DMS 273 (cell line): ENCODE results near the gene WBP1L.
"Not testable (repeated sequence)": the region's sequence is repeated elsewhere in the genome, so short reads cannot be mapped to it uniquely, and the experiment has no call there.

ENCODE experiments used
- DNase-seq: peaks from one replicate; lab custom pipeline; 2025; ENCODE audit not compliant: unreplicated experiment; lab: John Stamatoyannopoulos, UW

WBP1L gene

DNA sequence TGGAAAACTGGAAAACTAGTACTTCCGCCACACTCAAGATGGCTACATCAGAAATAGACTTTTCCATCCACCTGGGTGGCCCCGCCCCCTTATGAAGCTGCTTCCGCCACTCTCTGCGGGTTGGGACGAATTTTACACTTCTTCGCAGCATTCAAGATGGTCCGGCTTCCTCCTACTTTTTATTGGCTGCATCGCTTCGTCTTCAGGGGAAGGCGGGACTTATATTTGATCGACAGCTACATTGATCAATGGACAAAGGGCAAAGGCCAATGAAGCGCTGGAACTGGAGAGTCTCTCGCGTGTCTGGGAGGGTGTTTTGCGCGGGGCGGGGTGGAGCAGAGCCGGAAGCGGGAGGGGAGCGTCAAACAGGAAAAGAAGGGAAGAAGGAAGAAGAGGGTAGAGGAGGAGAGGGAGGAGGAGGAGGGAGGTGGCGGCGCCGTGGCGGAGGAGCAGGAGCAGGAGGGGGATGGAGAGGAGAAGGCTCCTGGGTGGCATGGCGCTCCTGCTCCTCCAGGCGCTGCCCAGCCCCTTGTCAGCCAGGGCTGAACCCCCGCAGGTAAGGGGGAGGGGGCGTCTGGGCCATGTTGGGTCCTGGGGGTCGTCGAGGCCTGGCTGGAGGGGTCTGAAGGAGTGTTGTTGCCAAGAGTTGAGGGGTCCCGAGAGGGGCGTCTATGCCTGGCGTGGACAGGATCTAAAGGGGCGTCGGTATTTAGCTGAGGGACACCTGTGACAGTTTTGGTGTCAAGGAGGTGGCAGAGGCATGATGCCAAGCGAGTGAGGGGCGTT lies at the start of gene WBP1L:
WBP1L (plus strand) TSS at position 361 of the 786 bp plus-strand sequence; CDS start at position 467, 106 bp downstream.
- peak; percentile 98 for DNase-seq

DNA sequence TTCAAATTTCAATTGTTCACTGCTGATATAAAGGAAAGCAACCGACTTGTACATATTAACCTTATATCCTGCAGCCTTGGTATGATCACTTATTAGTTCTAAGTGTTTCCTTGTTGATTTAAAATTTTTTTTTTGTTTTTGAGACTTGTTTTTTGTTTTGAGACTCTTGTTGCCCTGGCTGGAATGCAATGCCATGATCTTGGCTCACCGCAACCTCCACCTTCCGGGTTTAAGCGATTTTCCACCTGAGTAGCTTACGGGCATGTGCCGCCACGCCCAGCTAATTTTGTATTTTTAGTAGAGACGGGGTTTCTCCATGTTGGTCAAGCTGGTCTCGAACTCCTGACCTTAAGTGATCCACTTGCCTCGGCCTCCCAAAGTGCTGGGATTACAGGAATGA lies 48.3 kb upstream of the WBP1L start:
- not testable (repeated sequence) for DNase-seq

DNA sequence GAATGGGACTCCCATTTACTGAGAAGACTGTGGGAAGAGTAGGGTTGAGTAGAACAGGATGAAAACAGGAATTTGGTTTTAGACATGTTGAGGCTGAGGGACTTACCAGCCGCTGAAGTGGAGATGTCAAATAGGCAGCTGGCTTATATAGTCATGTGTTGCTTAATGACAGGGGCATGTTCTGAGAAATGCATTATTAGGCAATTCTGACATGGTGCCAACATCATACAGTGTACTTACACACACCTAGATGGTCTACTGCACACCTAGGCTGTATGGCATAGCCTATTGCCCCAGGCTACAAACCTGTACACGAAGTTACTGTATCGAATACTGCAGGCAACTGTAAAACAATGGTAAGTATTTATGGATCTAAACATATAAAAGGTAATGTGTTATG lies 47.0 kb upstream of the WBP1L start:
- DNase-seq: no peak

DNA sequence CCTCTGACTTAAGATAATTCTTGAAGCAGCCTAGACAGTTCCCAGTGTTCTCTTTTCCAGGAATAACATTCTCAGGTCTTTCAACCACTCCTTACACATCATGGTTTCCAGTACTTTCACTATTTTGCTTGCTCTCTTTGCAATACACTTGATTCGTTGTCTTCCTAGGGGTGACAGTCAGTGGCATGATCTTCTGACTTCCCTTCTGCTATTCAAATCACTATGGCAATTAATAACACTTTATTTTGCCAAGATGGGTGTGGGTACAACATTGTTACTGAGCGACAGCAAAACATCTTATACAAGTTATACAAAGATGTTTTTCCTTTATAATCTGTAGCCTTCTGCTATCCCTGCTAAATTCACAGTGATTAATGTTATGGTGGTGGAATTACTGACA lies 44.9 kb upstream of the WBP1L start:
- no peak for DNase-seq

DNA sequence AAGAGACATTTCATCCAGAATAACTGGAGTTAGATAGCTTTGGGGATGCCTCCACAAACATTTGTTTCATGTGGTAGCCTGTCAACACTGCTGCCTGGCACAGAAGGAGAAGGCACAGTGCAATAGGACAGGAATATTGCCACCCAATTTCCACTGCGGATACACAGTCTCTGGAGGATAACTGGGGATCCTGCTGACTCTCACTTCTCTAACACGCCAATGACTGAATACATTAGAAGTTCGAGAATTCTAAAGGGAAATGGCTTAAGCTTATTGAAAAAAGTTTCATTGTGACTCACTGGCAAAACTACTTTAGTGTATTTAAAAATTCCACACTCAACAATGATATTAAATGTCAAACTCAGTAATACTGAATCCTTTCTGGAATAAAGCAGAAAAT lies 42.5 kb upstream of the WBP1L start:
- DNase-seq: no peak

DNA sequence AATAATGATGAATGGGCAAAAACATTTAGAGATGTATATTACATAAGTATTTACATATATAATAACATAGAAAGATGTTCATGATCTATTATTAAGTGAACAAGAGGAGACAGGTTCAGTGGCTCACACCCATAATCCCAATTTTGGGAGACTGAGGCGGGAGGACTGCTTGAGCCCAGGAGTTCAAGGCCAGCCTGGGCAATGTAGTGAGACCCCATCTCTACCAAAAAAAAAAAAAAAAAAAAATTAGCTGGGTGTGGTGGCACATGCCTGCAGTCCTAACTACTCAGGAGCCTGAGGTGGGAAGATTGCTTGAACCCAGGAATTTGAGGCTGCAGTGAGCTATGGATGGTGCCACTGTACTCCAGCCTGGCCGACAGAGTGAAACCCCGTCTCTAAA lies 42.0 kb upstream of the WBP1L start:
- DNase-seq: no peak

DNA sequence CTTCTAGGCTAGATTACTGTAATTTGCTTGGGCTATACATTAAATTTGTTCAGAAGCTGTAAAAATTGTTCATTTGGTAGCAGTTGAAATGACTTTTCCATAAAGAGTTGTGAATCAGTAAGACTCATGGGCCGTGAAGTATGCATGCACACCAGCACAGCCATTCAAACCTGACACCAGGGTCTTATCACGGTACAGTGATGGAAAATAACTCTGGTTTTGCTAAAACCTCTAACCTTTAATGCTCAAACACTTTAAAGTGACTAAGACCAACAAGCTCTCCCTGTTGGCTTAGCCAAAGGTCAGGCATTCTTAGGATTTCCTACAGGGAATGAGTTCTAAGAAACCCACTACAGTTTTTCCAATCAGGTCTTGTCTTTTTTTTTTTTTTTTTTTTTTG lies 41.0 kb upstream of the WBP1L start:
- DNase-seq: no peak

DNA sequence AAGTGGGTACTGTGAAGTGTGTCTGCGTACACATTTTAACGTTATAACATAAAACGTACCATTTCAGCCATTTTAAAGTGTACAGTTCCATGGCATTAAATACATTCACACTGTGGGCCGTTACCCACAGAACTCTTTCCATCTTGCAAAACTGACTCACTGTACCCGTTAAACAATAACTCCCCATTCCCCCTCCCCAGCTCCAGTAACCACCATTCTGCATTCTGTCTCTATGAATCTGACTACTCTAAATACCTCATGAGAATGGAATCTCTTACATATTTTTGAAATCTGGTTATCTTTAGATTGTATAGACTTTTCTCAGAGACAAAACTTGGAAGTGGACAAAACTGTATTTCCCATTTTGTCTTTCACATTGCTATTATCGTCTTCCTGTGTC lies 38.8 kb upstream of the WBP1L start:
- no peak for DNase-seq

DNA sequence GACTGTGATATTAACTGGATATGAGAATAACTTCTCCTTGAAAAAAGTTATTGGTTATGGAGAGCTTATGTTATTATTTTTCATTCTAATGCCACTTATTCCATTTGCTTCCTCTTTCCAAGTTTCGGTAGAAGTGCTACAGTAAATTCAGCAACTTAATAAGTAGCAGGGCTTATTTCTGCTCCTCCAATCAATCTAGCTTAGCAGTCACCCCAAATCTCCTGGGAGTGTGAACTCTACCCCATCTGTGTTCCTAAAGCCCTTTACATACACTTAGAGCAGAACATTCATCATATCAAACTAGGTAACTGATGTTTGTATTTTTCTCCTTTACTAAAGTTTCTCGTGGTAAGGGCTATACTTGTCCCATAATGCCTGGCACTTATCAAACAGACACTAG lies 38.2 kb upstream of the WBP1L start:
- no peak for DNase-seq

DNA sequence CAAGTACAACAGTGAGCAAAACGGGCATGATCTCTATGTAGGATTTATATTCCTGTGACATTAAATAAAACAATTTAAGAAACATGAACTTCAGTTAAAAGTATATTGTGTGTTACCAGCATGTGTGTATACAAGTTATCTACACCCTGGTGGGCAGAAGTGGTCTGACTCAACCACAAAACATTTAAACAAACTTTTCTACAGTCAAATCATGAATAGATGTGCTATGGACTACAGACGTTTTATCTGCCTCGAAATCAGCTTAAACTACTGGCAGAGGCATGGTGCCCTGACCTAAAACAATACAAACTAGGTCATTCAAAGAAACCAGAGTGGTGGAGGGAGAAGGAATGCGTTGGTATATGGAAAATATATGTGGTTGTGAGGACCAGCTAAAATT lies 33.1 kb upstream of the WBP1L start:
- peak; percentile 8 for DNase-seq

DNA sequence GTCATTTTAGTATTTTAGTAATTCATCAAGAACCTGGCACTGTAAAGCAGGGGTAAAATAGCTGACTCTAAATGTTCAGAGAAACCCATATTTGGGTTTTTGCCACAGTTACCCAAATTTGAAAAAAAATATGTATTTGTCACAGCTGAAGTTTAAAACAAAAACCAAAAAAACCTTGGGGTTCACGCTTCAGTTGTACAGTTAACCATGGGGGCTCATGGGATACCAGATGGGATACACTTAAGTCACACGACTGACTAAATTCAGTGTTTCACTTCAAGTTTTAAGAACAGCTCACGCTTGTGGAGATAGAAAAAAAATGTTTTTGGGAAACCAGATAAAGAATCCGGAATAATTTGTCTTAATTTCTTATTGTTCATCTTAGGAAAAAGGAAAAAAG lies 31.7 kb upstream of the WBP1L start:
- no peak for DNase-seq

DNA sequence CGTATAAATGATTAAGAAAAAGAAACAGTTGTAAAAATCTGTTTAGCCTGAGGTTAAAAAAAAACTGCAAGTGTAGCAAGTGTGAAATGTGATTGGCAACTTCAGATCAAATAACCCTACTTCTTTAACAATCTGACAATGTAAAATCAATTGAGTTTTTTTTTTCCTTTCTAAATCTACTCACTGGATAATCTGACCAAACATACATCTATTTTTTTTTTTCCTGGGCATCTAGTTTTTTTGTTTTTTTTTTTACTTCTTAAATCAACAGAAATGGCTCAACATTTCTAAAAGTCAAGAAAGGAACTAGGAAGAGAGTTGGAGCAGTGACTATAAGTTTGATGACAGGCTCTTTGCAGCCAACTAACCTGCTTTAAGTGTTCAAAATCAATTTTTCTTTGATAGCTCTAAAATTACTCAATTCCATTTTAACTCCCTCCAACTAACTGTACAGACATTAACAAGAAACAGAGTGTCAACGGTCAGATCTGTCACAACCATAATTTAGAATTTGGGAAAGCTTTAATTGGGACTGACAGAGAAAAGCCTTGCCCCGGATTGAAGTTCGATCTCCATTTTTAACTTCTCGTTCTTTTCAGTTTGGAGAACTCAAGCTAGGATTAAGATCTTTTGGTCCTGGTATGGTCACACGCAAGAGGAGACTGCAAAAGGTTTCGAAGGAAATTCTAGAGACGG lies 30.8 kb upstream of the WBP1L start:
- peak; percentile 37 for DNase-seq

DNA sequence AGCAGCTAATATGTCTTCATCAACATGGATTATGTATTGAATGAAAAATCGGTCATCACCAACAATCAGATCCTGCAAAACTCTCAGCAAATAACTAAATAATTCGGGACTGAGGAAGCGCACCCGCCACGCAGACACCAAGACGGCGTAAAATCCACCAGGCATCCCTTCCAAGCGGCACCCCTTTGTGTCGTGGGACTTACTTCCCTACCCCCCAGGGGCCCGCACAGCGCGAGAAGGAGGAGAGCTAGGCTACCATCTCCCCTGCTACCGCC lies 30.3 kb upstream of the WBP1L start:
- DNase-seq: no peak

DNA sequence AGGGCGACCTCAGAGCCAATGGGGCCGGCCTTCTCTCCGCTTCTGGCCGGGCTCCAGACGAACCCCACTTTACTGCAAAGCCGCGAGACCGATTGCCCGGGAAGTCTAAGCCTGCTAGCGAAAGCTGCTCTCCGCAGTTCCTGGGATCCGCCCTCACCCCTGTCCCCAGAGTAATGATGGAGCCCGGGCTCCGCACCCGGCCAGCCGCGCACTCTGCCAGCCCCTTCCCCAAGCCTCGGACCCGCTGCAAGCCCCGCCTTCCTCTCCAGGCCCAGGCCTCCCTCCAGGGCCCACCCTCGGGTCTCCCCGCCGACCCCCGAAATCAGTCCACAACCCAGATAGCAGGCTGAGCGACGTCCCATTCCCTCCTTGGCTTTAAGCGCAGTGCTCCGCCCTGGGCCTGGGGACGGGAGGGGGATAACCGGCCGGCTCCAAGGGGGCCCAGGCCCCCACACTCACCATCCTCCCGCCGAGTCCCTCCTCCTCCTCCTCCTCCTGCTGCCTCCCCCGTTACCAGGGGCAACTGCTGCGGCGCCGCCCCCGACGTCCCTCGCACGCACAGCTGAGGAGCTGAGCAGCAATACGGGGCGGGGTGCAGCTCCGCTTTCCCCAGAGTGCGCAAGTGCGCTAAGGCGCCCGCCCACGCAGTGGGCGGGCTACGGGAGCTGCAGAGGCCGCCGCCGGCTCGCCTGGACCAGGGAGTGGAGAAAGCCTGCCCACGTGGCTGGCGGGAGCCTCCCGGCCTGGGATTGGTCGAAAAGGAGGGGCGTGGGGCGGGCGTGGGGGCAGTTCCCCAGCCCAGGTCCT lies 29.7 kb upstream of the WBP1L start, which contains the start of gene ARL3:
ARL3 (minus strand) TSS at position 584 of the 807 bp plus-strand sequence; CDS start at position 462, 122 bp downstream.
- peak; percentile 99 for DNase-seq

DNA sequence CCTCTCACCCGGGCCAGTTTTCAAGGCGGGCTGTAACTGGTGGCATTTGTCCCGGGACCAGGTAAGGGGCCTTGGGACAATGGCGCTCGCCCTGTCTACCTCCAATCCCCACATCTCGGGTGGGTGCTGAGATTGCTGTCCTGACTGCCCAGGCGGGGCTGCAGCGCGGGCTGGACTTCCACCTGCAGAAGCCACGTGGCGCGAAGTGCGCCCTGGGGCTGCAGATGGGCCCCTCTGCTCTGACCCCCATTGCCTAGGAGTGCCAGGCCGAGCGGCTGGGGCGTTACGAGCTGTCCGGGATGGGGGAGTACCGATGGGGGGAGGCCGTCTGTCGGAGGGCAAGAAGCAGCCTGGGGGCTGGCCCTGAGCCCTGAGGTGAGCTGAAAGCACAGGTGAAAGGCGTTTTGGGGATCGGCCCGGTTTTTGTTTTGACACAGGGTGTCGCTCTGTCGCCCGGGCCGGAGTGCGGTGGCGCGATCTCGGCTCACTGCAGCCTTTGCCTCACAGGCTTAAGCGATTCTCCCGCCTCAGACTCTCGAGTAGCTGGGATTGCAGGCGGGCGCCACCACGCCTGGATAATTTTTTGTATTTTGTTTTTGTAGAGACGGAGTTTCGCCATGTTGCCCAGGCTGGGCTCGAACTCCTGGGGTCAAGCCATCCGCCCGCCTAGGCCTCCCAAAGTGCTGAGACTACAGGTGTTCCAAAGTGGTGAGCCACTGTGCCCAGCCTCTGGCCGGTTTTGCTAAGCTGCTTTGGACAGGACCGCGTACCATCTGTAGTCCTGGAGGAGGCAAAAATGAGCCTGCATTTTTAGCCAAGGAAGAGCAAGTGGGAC lies 28.9 kb upstream of the WBP1L start, which contains the start of gene SFXN2:
SFXN2 (plus strand) TSS at position 16 of the 835 bp plus-strand sequence. CDS start 12,001 bp downstream, outside the sequence.
- DNase-seq: peak; percentile 61

DNA sequence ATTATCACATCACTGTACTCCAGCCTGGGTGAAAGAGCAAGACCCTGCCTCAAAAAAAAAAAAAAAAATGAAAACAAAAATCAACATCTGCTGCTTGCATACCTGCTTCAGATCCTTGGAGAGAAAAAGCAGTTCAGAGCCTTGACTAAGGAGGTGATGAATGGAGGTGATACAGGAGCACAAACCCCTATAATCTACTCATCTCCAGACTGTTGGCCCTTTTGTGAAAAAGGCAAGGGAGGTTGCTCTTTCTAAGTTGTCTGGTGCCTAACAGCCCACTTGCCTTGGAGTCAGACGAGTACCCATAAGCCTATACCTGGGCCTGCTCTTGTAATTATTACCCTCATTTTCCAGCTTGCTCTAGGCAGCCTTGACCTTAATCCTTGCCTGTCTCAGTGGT lies 27.9 kb upstream of the WBP1L start:
- no peak for DNase-seq

DNA sequence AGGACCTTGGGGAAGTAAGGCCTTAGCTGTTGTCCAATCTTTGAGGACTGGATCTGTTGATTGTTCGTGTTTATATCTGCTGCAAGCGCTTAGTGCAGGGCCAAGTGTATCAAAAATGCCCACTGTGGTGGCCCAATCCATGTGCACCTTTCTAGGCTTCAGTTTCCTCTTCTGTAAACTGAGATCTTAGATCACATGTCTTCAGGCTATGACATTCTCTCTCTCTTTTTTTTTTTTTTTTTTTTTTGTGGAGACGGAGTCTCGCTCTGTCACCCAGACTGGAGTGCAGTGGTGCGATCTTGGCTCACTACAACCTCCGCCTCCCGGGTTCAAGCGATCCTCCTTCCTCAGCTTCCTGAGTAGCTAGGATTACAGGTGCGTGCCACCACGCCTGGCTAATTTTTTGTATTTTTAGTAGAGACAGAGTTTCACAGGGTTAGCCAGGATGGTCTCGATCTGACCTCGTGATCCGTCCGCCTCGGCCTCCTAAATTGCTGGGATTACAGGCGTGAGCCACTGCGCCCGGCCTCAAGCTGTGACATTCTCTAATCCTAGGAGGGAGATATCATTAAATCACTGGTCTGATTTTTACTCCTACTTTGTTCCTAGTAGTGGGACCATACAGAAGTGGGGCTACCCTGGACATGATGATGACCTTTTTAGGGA lies 26.7 kb upstream of the WBP1L start:
- not testable (repeated sequence) for DNase-seq

DNA sequence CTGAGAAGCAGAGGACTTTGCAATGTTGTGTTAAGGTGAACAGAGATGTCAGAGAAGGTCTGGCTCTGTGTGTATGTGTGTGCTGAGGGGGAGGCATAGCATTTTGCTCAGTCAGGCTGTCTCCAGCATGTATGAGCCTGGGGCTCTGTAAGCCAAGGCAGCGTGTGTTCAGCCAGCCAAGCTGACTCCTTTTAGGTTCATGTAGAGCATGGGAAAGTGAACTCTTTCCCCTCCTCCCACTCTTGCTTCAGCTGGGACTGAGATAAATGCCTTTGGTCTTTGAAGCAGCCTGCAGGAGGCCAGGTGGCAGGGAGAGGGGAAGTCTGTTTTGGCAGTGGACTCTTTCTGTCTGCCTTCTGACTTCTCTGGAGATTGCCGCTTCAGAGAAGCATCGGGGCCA lies 25.5 kb upstream of the WBP1L start:
- DNase-seq: peak; percentile 58

DNA sequence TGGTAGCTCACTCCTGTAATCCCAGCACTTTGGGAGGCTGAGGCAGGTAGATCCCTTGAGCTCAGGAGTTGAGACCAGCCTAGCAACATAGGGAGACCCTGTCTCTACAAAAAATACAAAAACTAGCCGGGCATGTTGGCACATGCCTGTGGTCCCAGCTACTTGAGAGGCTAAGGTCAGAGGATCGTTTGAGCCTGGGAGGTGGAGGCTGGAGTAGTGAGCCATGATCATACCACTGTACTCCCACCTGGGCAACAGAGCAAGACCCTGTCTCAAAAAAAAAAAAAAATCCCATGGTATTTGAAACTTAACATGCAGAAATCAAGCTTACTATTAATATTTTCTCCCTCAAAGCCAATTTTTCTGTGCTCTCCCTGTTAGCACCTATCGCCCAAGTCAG lies 23.4 kb upstream of the WBP1L start:
- no peak for DNase-seq

DNA sequence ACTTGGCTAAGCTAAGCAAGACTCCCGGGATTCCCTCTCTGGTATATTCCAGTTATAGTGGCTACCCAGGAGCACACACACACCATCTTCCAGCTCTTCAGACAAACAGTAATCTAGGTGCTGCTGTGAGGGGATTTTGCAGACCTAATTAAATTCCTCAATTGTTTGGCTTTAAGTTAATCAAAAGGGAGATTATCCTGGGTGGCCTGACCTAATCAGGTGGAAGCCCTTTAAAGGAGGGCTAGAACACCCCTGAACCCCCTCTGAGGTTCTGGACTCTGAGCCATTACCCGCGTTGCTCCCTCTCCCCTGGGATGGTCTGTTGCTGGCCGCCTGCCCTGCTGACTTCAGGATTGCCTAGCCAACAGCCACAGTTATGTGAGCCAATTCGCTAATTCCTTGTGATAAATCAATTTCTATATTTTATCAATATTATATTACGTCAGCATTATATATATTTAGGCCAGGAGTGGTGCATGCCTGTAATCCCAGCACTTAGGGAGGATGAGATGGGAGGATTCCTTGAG lies 22.9 kb upstream of the WBP1L start:
- DNase-seq: no peak
